Measurements from ENCODE around the gene EID2B.

Gene EID2B

DNA sequence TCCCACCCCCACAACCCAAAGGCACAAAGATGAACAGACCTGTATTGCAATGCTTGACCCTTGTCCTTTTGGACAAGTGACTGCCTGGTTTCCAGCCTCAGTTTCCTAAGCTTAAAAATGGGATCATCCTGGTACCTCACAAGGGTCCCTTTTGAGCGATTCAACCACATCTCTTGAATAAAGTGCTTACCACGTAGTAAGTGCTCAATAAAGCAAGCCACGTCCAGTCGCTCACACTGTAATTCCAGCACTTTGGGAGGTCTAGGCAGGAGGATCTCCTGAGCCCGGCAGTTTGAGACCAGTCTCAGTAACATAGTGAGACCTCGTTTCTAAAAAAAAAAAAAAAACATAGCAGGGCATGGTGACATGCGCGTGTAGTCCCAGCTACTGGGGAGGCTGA lies 32.7 kb downstream of the EID2B start:
- no peak for DNase-seq (ENCODE audit: low read depth in 2 of 2, low spot score in 1 of 2)

GRCh38 chr19:39498798-39499642 lies 33.6 kb downstream of the EID2B start, which contains the start of gene DLL3:
TSS of gene DLL3 (plus strand) at chr19:39498947. CDS start at chr19:39498975, 28 bp downstream.
- DNase-seq (ENCODE audit: low read depth in 2 of 2, low spot score in 1 of 2) = no peak

- DNase-seq (ENCODE audit: low read depth in 2 of 2, low spot score in 1 of 2) = no peak
Measured at GRCh38 chr19:39497996-39498797, 34.5 kb downstream of the EID2B start.

DNA sequence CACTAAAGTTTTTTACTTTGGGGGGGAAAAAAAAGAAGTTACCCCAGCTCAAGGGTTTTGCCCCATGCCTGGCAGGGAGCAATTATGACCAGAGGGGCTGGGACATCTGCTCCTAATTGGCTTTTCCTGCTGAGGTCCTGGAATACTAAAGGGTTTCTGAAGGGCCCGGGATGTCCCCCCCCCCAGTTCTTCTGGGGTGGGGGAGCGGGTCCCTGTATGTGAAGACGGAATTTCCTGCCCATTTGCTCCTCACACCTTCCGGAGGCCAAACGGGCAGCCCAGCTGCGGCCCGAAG lies 35.0 kb downstream of the EID2B start:
- DNase-seq (ENCODE audit: low read depth in 2 of 2, low spot score in 1 of 2) = no peak

- DNase-seq (ENCODE audit: low read depth in 2 of 2, low spot score in 1 of 2) = no peak
Measured at GRCh38 chr19:39496063-39496462, 36.6 kb downstream of the EID2B start.

GRCh38 chr19:39494661-39495060 lies 38.0 kb downstream of the EID2B start:
- no peak for DNase-seq (ENCODE audit: low read depth in 2 of 2, low spot score in 1 of 2)

DNA sequence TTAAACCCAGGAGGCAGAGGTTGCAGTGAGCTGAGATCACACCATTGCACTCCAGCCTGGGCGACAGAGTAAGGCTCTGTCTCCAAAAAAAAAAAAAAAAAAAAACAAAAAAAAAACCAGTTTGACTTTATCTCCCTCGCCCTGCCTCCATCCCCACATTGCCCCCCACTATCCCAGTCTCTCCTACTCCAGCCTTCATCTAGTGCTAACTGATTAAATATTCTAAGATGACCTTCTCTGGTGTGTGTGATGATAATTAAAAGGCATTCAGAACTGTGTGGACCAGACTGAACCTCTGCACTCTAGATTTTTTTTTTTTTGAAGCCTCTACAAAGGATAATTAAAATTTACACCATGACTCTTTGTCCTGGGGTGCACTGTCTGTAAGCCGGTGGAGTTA lies 39.9 kb downstream of the EID2B start:
- DNase-seq (ENCODE audit: low read depth in 2 of 2, low spot score in 1 of 2) = no peak

DNA sequence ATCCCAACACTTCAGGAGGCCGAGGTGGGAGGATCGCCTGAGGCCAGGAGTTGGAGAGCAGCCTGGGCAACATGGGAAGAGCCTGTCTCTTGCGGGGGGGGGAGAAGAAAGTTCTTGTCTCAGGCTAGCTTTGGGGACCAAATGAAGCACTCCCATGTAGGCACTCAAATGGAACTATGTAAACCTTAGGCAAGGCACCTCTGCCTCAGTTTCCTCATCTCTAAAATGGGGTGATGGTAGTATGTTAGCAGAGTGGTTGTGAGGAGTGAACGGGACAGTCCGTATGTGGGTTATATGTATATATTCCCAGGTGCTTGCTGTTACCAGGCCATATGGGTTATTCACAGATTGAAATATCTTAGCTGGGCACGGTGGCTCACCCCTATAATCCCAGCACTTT lies 40.4 kb downstream of the EID2B start:
- no peak for DNase-seq (ENCODE audit: low read depth in 2 of 2, low spot score in 1 of 2)

- no peak for DNase-seq (ENCODE audit: low read depth in 2 of 2, low spot score in 1 of 2)
Measured at GRCh38 chr19:39489756-39490155, 42.9 kb downstream of the EID2B start.

DNA sequence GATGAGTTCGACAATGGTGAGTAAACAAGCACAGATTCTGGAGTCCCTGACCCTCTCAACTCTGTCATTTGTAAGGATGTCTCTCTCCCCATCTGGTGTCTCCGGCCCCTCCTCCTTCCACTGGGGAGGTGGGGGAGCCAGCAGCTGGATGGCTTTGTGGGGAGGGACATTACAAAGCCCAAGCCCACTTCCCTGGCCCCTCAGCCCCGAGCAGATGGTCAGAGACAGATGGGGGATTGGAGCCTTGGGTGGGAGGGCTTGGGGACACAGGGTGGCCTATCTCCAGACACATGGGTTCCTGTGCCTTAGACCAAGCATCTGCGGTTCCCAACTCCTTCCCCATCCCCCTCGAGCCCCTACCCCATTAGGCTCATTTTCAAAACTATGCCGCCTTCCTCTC lies 49.5 kb downstream of the EID2B start:
- no peak for DNase-seq (ENCODE audit: low read depth in 2 of 2, low spot score in 1 of 2)

- no peak for DNase-seq (ENCODE audit: low read depth in 2 of 2, low spot score in 1 of 2)
Measured at GRCh38 chr19:39481676-39482075, 51.0 kb downstream of the EID2B start.

DNA sequence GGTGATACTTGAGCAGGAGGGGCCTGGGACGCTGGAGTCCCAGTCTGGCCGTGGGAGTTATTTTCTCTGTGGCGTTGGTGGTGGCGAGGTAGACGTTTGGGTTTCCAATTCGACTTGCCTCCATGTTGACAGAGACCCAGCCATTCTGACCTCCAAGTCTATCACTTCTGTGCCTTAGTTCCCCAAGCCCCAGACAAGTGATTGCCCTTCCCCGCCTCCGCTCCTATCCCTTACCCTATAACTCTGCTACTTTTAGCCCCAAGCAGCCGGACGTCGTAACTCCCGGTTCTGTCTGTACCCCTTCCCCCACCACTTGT lies 51.5 kb downstream of the EID2B start:
- no peak for DNase-seq (ENCODE audit: low read depth in 2 of 2, low spot score in 1 of 2)

All from stimulated activated CD8-positive, alpha-beta memory T cell treated with anti-CD3 and anti-CD28 coated beads, Interleukin-4, amount 100 ng/mL, for 1 hour (primary cell).